PFSK-1 (cell line): ENCODE results near the gene RPEL1.

ENCODE experiments used
- FOXP2 ChIP-seq: optimal IDR thresholded peaks from 2 replicates; pipeline ENCODE3; 2011; ENCODE audit warnings: borderline replicate concordance, control low read depth, inconsistent platforms; ENCODE audit not compliant: insufficient read depth; ENCODE audit errors: extremely low read length, extremely low read depth
- POLR2AphosphoS5 ChIP-seq: IDR thresholded peaks from 2 replicates; pipeline ENCODE4 v1.6.1; 2012; ENCODE audit warnings: low read depth, mild to moderate bottlenecking, control low read depth, low read length, moderate library complexity
- REST ChIP-seq, 2 experiments: IDR thresholded peaks; 2 replicates each; pipeline versions ENCODE4 v1.6.1 to v1.8.0; 2011 to 2012; ENCODE audit warnings: low read depth in 2 of 2, low read length in 2 of 2, control low read depth in 1 of 2, inconsistent platforms in 1 of 2, mild to moderate bottlenecking in 1 of 2, moderate library complexity in 1 of 2; ENCODE audit not compliant: insufficient read depth in 1 of 2
- SIN3A ChIP-seq: IDR thresholded peaks from 2 replicates; pipeline ENCODE4 v1.6.1; 2012; ENCODE audit warnings: mild to moderate bottlenecking, low read length, moderate library complexity, borderline replicate concordance; ENCODE audit not compliant: insufficient read depth
- TAF1 ChIP-seq: IDR thresholded peaks from 2 replicates; pipeline ENCODE4 v1.6.1; 2012; ENCODE audit warnings: low read length, control low read depth, borderline replicate concordance; ENCODE audit not compliant: insufficient read depth

The RPEL1 gene

GRCh38 chr10:103254538-103255325 lies 9.0 kb downstream of the RPEL1 start:
- TF ChIP-seq REST (IDR thresholded peaks at IDR 0.05; ENCODE audit: insufficient read depth in 1 of 2, low read depth in 2 of 2, low read length in 2 of 2) (no peak), POLR2AphosphoS5 (no peak), FOXP2 (no peak), TAF1 (no peak), SIN3A (no peak)

- TF ChIP-seq SIN3A (no peak), TAF1 (no peak), POLR2AphosphoS5 (no peak), REST (IDR thresholded peaks at IDR 0.05; ENCODE audit: insufficient read depth in 1 of 2, low read depth in 2 of 2, low read length in 2 of 2) (no peak), FOXP2 (no peak)
Observed at GRCh38 chr10:103256613-103257012, 10.9 kb downstream of the RPEL1 start.

- TF ChIP-seq SIN3A (no peak), REST (IDR thresholded peaks at IDR 0.05; ENCODE audit: insufficient read depth in 1 of 2, low read depth in 2 of 2, low read length in 2 of 2) (no peak), FOXP2 (no peak), POLR2AphosphoS5 (no peak), TAF1 (no peak)
Observed at GRCh38 chr10:103257812-103258211, 12.1 kb downstream of the RPEL1 start.

DNA sequence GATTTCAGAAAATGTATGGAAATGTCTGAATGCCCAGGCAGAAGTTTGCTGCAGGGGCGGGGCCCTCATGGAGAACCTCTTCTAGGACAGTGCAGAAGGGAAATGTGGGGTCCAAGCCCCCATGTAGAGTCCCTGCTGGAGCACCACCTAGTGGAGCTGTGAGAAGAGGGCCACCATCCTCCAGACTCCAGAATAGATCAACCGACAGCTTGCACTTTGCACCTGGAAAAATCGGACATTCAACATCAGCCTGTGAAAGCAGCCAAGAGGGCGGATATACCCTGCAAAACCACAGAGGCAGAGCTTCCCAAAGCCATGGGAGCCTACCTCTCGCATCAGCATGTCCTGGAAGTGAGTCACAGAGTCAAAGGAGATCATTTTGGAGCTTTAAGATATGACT lies 14.3 kb downstream of the RPEL1 start:
- TF ChIP-seq FOXP2 (no peak), REST (IDR thresholded peaks at IDR 0.05; ENCODE audit: insufficient read depth in 1 of 2, low read depth in 2 of 2, low read length in 2 of 2) (no peak), POLR2AphosphoS5 (no peak), TAF1 (no peak), SIN3A (no peak)

DNA sequence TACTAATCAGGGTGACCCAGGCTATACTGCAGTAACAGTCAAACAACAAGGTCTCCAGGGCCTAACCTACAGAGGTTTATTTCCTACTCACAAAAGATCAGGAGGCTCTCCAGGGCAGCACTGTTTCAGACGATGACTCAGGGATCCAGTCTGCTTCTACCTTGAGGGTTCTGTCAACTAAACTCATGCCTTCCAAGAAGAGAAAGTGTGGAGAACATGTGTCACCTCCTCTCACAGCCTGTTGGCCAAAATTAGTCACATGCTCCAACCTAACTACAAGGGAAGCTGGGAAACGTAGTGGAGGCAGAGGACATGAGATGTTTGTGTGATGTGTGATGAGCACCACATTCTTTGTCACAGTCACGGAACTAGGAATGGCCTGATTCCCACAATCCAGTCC lies 16.5 kb downstream of the RPEL1 start:
- no peak for TF ChIP-seq SIN3A
- no peak for TF ChIP-seq POLR2AphosphoS5
- TF ChIP-seq REST (IDR thresholded peaks at IDR 0.05; ENCODE audit: insufficient read depth in 1 of 2, low read depth in 2 of 2, low read length in 2 of 2), result no peak
- TF ChIP-seq TAF1, result no peak
- TF ChIP-seq FOXP2, result no peak
